Hepatocyte (in vitro differentiated cells): ENCODE data around the gene KCND2. TPM values are rescaled to one million over a fixed set of nuclear protein-coding genes. Genes with fewer than 3 reads are reported as not detected.

ENCODE experiments used
- DNase-seq: peaks from one replicate; pipeline ENCODE4 v3.0.0-alpha.2; 2016; ENCODE audit warnings: low spot score
- H2AFZ ChIP-seq: fragments of 200-600 bp; sonication (generic); 2 replicates; pipeline ENCODE4 v1.6.0; 2016; ENCODE audit warnings: antibody characterized with exemption, mild to moderate bottlenecking
- H3K27ac ChIP-seq: fragments of 200-600 bp; sonication (generic); 2 replicates; pipeline ENCODE4 v1.5.1; 2016; ENCODE audit warnings: mild to moderate bottlenecking
- H3K27me3 ChIP-seq: fragments of 200-600 bp; sonication (generic); 2 replicates; pipeline ENCODE4 v1.6.1; 2016
- H3K36me3 ChIP-seq: fragments of 200-600 bp; sonication (generic); replicated peaks from 2 replicates; pipeline ENCODE4 v1.5.1; 2016; ENCODE audit warnings: low read depth; ENCODE audit not compliant: insufficient read depth
- H3K4me1 ChIP-seq: fragments of 200-600 bp; sonication (generic); 2 replicates; pipeline ENCODE4 v1.5.1; 2016; ENCODE audit warnings: mild to moderate bottlenecking, moderate library complexity; ENCODE audit not compliant: insufficient read depth
- H3K4me2 ChIP-seq: fragments of 200-600 bp; sonication (generic); 2 replicates; pipeline ENCODE4 v1.6.0; 2016
- H3K4me3 ChIP-seq: fragments of 200-600 bp; sonication (generic); 2 replicates; pipeline ENCODE4 v1.5.1; 2016; ENCODE audit warnings: mild to moderate bottlenecking
- H3K79me2 ChIP-seq: fragments of 200-600 bp; sonication (generic); 2 replicates; pipeline ENCODE4 v1.6.0; 2017; ENCODE audit warnings: mild to moderate bottlenecking
- H3K9me2 ChIP-seq: fragments of 200-600 bp; sonication (generic); replicated peaks from 2 replicates; pipeline ENCODE4 v1.6.0; 2017; ENCODE audit warnings: mild to moderate bottlenecking; ENCODE audit not compliant: insufficient read depth
- H3K9me3 ChIP-seq: fragments of 200-600 bp; sonication (generic); 2 replicates; pipeline ENCODE4 v1.5.1; 2016; ENCODE audit warnings: low read depth, mild to moderate bottlenecking
- H4K20me1 ChIP-seq: fragments of 200-600 bp; sonication (generic); 2 replicates; pipeline ENCODE4 v1.6.0; 2016; ENCODE audit warnings: mild to moderate bottlenecking; ENCODE audit not compliant: insufficient read depth, poor library complexity, severe bottlenecking
- CTCF ChIP-seq: fragments of 200-600 bp; sonication (generic); IDR thresholded peaks from 2 replicates; pipeline ENCODE4 v1.5.1; 2016; ENCODE audit warnings: antibody characterized with exemption, mild to moderate bottlenecking; ENCODE audit not compliant: poor library complexity
- EZH2 ChIP-seq: fragments of 200-600 bp; sonication (generic); IDR thresholded peaks from 2 replicates; pipeline ENCODE4 v1.6.1; 2016; ENCODE audit warnings: antibody characterized with exemption, mild to moderate bottlenecking, borderline replicate concordance
- EZH2phosphoT487 ChIP-seq: fragments of 200-600 bp; sonication (generic); IDR thresholded peaks from one replicate; pipeline ENCODE4 v1.6.1; 2018; ENCODE audit warnings: antibody characterized with exemption, mild to moderate bottlenecking, low read depth, moderate library complexity; ENCODE audit not compliant: unreplicated experiment, severe bottlenecking
- WGBS: methylation state at CpG from one replicate; pipeline ENCODE4 v1.1.6; 2016; ENCODE audit warnings: low lambda C conversion rate; ENCODE audit errors: missing lambda C conversion rate; 5-methylcytosine and 5-hydroxymethylcytosine counted together
- polyA plus RNA-seq: library from polyadenylated mRNA; unstranded; fragments of >200 nt; fragmentation: Nextera tagmentation; extraction: Ambion mirVana; gene quantifications from 2 replicates; pipeline ENCODE4 v1.2.1, GENCODE V29; 2016
- total RNA-seq: library from RNA; depleted of rRNA; stranded (reverse); fragments of >200 nt; gene quantifications from 2 replicates; pipeline ENCODE4 v1.2.3, GENCODE V29; 2014

Gene KCND2
- total and polyA plus RNA-seq, 2 experiments from 2014 or later = 0.58 to 3.6 TPM

GRCh38 chr7:120480472-120480871, 207.5 kb downstream of the KCND2 start:
- Histone ChIP-seq H3K27ac (no peak overlapping the region), H2AFZ (no peak overlapping the region), H3K9me3 (no peaks in the 10 kb centered on the region), H3K4me3 (no peak overlapping the region), H3K36me3 (no peaks in the 10 kb centered on the region), H3K4me2 (no peak overlapping the region), H3K4me1 (no peaks in the 10 kb centered on the region), H3K9me2 (no peaks in the 10 kb centered on the region), H3K27me3 (no peaks in the 10 kb centered on the region), H4K20me1 (no peaks in the 10 kb centered on the region), H3K79me2 (no peaks in the 10 kb centered on the region)
- 91% methylated on average over 2 of the region's 2 CpGs for WGBS
- TF ChIP-seq CTCF = no peak
- DNase-seq = no peak

DNA sequence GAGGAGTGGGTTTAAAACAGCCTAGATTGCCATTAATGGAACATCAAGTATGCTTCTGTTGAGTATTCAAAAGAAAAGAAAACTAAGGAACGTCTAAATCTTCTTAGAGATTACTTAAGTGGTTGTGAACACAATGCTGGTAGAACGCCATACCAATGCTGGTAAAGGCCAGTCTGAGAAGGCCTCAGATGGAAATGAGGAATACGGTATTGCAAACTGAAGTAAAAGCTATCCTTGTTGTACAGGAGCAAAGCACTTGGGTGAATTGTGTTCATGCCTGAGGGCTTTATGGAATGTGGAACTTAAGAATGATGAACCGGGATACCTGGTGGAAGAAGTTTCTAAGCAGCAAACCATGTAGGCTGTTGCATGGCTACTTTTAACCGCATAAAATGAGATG, 208.0 kb downstream of the KCND2 start:
- H3K9me2 ChIP-seq = no peaks in the 10 kb centered on the region
- TF ChIP-seq CTCF (no peak), EZH2 (no peak), EZH2phosphoT487 (no peak)
- H3K27ac ChIP-seq = no peak overlapping the region
- no peaks in the 10 kb centered on the region for H3K36me3 ChIP-seq
- no peaks in the 10 kb centered on the region for H3K79me2 ChIP-seq
- no peaks in the 10 kb centered on the region for H3K27me3 ChIP-seq
- no peak for DNase-seq
- no peak overlapping the region for H3K4me3 ChIP-seq
- no peak overlapping the region for H2AFZ ChIP-seq
- no peaks in the 10 kb centered on the region for H4K20me1 ChIP-seq
- no peaks in the 10 kb centered on the region for H3K4me1 ChIP-seq
- 92% methylated on average over 5 of the region's 5 CpGs for WGBS
- H3K9me3 ChIP-seq = no peaks in the 10 kb centered on the region
- no peak overlapping the region for H3K4me2 ChIP-seq

- Histone ChIP-seq H3K4me3 (no peak overlapping the region), H3K36me3 (no peaks in the 10 kb centered on the region), H2AFZ (no peak overlapping the region), H4K20me1 (no peaks in the 10 kb centered on the region), H3K27ac (no peak overlapping the region), H3K27me3 (no peaks in the 10 kb centered on the region), H3K4me2 (no peak overlapping the region), H3K9me2 (no peaks in the 10 kb centered on the region), H3K79me2 (no peaks in the 10 kb centered on the region), H3K9me3 (no peaks in the 10 kb centered on the region), H3K4me1 (no peaks in the 10 kb centered on the region)
- no peak for TF ChIP-seq EZH2phosphoT487
- no peak for TF ChIP-seq EZH2
- no peak for TF ChIP-seq CTCF
- no peak for DNase-seq
- 63% methylated on average over 1 of the region's 1 CpG for WGBS
Observed at GRCh38 chr7:120486164-120486563, 213.2 kb downstream of the KCND2 start.

- DNase-seq = no peak
- Histone ChIP-seq H3K79me2 (no peaks in the 10 kb centered on the region), H3K9me3 (no peaks in the 10 kb centered on the region), H4K20me1 (no peaks in the 10 kb centered on the region), H3K9me2 (no peaks in the 10 kb centered on the region), H2AFZ (no peak overlapping the region), H3K4me2 (no peak overlapping the region), H3K36me3 (no peaks in the 10 kb centered on the region), H3K27me3 (no peaks in the 10 kb centered on the region), H3K4me3 (no peak overlapping the region), H3K4me1 (no peaks in the 10 kb centered on the region), H3K27ac (no peak overlapping the region)
- TF ChIP-seq EZH2 (no peak), EZH2phosphoT487 (no peak), CTCF (no peak)
- WGBS = 35% methylated on average over 1 of the region's 1 CpG
Observed at GRCh38 chr7:120502132-120502531, 229.2 kb downstream of the KCND2 start.
